ENCODE results near the gene B3GAT1.

DNA sequence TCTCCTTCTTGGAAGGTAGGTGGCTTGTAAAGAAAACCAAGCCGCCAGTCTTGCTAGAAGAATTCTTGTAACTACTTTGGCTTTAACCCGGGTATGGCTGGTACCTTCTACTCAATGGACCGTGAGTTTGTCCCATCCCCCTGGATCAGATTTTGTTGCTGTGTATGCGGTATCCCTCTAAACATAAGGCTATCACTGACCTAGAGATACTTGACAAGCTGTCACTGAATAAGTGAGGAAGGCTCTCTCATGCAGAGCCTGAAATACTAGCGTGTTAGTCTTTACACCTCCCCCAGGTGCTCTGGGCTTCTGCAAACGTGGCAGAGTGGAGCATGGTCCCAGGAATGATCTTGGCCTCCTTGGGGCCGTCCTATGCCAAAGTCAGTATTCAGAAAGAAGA, 45.8 kb downstream of the B3GAT1 start:
- TF ChIP-seq RAD21 (CRISPR knock-in tag; IDR thresholded peaks at IDR 0.05) = no peak
- no peak for TF ChIP-seq ZBTB1 (CRISPR knock-in tag; IDR thresholded peaks at IDR 0.05; ENCODE audit: borderline replicate concordance)
- no peak for TF ChIP-seq CREB1 (IDR thresholded peaks at IDR 0.05)
- no peak for TF ChIP-seq CREB1 (CRISPR knock-in tag; IDR thresholded peaks at IDR 0.05)
- TF ChIP-seq MTA3 (CRISPR knock-in tag; IDR thresholded peaks at IDR 0.05) = no peak
- no peak for TF ChIP-seq CHD4 (IDR thresholded peaks at IDR 0.05; ENCODE audit: borderline replicate concordance, low read length)
- TF ChIP-seq, protein P1, sequence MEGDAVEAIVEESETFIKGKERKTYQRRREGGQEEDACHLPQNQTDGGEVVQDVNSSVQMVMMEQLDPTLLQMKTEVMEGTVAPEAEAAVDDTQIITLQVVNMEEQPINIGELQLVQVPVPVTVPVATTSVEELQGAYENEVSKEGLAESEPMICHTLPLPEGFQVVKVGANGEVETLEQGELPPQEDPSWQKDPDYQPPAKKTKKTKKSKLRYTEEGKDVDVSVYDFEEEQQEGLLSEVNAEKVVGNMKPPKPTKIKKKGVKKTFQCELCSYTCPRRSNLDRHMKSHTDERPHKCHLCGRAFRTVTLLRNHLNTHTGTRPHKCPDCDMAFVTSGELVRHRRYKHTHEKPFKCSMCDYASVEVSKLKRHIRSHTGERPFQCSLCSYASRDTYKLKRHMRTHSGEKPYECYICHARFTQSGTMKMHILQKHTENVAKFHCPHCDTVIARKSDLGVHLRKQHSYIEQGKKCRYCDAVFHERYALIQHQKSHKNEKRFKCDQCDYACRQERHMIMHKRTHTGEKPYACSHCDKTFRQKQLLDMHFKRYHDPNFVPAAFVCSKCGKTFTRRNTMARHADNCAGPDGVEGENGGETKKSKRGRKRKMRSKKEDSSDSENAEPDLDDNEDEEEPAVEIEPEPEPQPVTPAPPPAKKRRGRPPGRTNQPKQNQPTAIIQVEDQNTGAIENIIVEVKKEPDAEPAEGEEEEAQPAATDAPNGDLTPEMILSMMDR (CRISPR knock-in tag; IDR thresholded peaks at IDR 0.05) = no peak
- TF ChIP-seq PHB2 (IDR thresholded peaks at IDR 0.05; ENCODE audit: partially characterized antibody) = no peak
- TF ChIP-seq ZNF143 (CRISPR knock-in tag; IDR thresholded peaks at IDR 0.05) = no peak
- TF ChIP-seq ZNF121 (CRISPR knock-in tag; IDR thresholded peaks at IDR 0.05) = no peak
